SH-SY5Y (cell line): Measurements from ENCODE around the gene DHRS2.

Source experiments
- GATA2 ChIP-seq: IDR thresholded peaks from 2 replicates; pipeline ENCODE4 v1.6.1; 2011; ENCODE audit warnings: mild to moderate bottlenecking, low read depth, low read length
- GATA3 ChIP-seq: IDR thresholded peaks from 2 replicates; pipeline ENCODE4 v1.6.1; 2011; ENCODE audit warnings: low read depth, mild to moderate bottlenecking, low read length, moderate library complexity

DNA sequence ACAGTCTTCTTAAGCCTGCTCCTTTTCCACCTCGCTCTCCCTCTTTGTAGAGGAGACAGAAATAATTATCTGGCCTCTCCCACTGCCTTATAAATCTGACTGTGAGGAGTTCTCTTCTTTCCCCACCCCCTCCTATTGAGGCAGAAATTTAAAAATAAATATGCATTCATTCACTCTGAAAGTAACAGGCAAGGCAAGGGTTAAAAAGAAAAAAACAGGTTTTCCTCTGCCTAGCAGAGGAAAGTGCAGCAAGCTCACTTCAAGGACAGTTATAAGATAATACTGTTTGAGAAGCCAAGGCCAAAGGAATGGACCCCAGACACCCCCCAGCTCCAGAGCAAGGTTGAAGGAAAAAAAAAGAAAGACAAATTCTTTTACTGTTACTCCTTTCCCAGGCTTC, 56.3 kb downstream of the DHRS2 start:
- TF ChIP-seq GATA2 = no peak
- no peak for TF ChIP-seq GATA3
